ENCODE measurements around the gene RLN1. TPM values are rescaled to one million over a fixed set of nuclear protein-coding genes. Genes with fewer than 3 reads are reported as not detected.
A peak's percentile ranks its signal among the peaks of the same experiment; 100 is the strongest.

Gene RLN1
- total and polyA plus RNA-seq, 2 donors (not counting 1 experiment from before 2014, with no cell fraction given): not detected

DNA sequence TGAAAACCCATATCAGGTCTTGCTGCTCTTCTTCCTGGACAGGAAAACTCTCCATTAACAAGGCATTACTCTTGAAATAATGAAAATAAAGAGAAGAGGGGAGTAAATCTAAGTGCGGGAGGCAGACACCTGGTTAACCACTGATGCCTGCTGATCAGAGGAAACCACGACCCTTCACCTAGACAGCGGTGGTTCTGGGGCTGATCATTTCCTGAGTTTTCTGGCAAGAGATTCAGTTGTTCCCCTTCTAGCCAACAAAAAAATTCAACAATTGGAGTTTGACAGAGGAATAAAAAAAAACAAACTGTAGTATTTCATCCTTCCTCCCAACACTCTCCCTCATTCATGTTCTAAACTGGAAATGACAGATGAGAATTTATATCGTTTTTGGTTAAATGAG lies 38.1 kb downstream of the RLN1 start:
- Histone ChIP-seq H3K79me2 (ENCODE audit: control insufficient read depth, insufficient read depth, low read length) (no peaks in the 10 kb centered on the region), H3K4me3 (replicated peaks in 1 of 4; ENCODE audit: control extremely low read depth in 1 of 4, insufficient read depth in 1 of 4, low read depth in 3 of 4, low read length in 4 of 4) (no peak overlapping the region), H4K20me1 (ENCODE audit: control insufficient read depth, extremely low read depth, insufficient read depth, low read length) (no peaks in the 10 kb centered on the region), H3K4me2 (ENCODE audit: extremely low read depth, insufficient read depth, low read length) (no peak overlapping the region), H3K27me3 (ENCODE audit: control insufficient read depth, insufficient read depth, low read length) (no peaks in the 10 kb centered on the region), H3K9ac (ENCODE audit: insufficient read depth, low read length) (no peak overlapping the region), H3K36me3 (ENCODE audit: control insufficient read depth, insufficient read depth, low read length) (no peaks in the 10 kb centered on the region), H3K4me1 (ENCODE audit: control insufficient read depth, extremely low read depth, insufficient read depth, low read length) (no peaks in the 10 kb centered on the region), H2AFZ (ENCODE audit: low read length) (no peak overlapping the region), H3K9me3 (ENCODE audit: control insufficient read depth, insufficient read depth, low read depth, low read length) (no peaks in the 10 kb centered on the region), H3K27ac (ENCODE audit: insufficient read depth, low read length) (no peak overlapping the region)
- no peak for TF ChIP-seq EZH2 (IDR thresholded peaks at IDR 0.05; ENCODE audit: low read length, missing control alignments)
- TF ChIP-seq CTCF (conservative IDR thresholded peaks at IDR 0.05 in 1 of 2, IDR thresholded peaks at IDR 0.05 in 1 of 2; ENCODE audit: low read depth in 1 of 2, low read length in 2 of 2): no peak
- no peak for DNase-seq (ENCODE audit: low read depth in 2 of 2)

GRCh38 chr9:5292141-5292540 lies 47.5 kb downstream of the RLN1 start:
- H3K27ac ChIP-seq (ENCODE audit: insufficient read depth, low read length): no peak overlapping the region
- no peaks in the 10 kb centered on the region for H3K9me3 ChIP-seq (ENCODE audit: control insufficient read depth, insufficient read depth, low read depth, low read length)
- DNase-seq (ENCODE audit: low read depth in 2 of 2): peak in 1 of 2 donors; percentile 65
- no peaks in the 10 kb centered on the region for H3K79me2 ChIP-seq (ENCODE audit: control insufficient read depth, insufficient read depth, low read length)
- no peak overlapping the region for H3K4me2 ChIP-seq (ENCODE audit: extremely low read depth, insufficient read depth, low read length)
- no peaks in the 10 kb centered on the region for H3K36me3 ChIP-seq (ENCODE audit: control insufficient read depth, insufficient read depth, low read length)
- no peaks in the 10 kb centered on the region for H3K4me1 ChIP-seq (ENCODE audit: control insufficient read depth, extremely low read depth, insufficient read depth, low read length)
- H3K9ac ChIP-seq (ENCODE audit: insufficient read depth, low read length): no peak overlapping the region
- no peaks in the 10 kb centered on the region for H3K27me3 ChIP-seq (ENCODE audit: control insufficient read depth, insufficient read depth, low read length)
- no peak for TF ChIP-seq CTCF (conservative IDR thresholded peaks at IDR 0.05 in 1 of 2, IDR thresholded peaks at IDR 0.05 in 1 of 2; ENCODE audit: low read depth in 1 of 2, low read length in 2 of 2)
- no peak for TF ChIP-seq EZH2 (IDR thresholded peaks at IDR 0.05; ENCODE audit: low read length, missing control alignments)
- H4K20me1 ChIP-seq (ENCODE audit: control insufficient read depth, extremely low read depth, insufficient read depth, low read length): no peaks in the 10 kb centered on the region
- no peak overlapping the region for H2AFZ ChIP-seq (ENCODE audit: low read length)
- no peak overlapping the region for H3K4me3 ChIP-seq (replicated peaks in 1 of 4; ENCODE audit: control extremely low read depth in 1 of 4, insufficient read depth in 1 of 4, low read depth in 3 of 4, low read length in 4 of 4)

DNA sequence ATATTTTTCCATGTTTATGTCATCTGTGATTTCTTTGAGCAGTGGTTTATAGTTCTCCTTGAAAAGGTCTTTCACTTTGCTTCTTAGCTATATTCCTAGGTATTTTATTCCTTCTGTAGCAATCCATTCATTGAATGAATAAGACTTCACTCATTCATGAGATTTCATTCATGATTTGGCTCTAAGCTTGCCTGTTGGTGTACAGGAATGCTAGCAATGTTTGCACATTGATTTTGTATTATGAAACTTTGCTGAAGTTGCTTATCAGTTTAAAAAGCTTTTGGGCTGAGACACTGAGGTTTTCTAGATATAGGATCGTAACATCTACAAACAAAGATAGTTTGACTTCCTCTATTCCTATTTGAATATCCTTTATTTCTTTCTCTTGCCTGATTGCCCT lies 51.1 kb downstream of the RLN1 start:
- Histone ChIP-seq H4K20me1 (ENCODE audit: control insufficient read depth, extremely low read depth, insufficient read depth, low read length) (no peaks in the 10 kb centered on the region), H3K4me3 (replicated peaks in 1 of 4; ENCODE audit: control extremely low read depth in 1 of 4, insufficient read depth in 1 of 4, low read depth in 3 of 4, low read length in 4 of 4) (no peak overlapping the region), H3K4me1 (ENCODE audit: control insufficient read depth, extremely low read depth, insufficient read depth, low read length) (no peaks in the 10 kb centered on the region), H3K36me3 (ENCODE audit: control insufficient read depth, insufficient read depth, low read length) (no peaks in the 10 kb centered on the region), H3K9ac (ENCODE audit: insufficient read depth, low read length) (no peak overlapping the region), H3K79me2 (ENCODE audit: control insufficient read depth, insufficient read depth, low read length) (no peaks in the 10 kb centered on the region), H3K27me3 (ENCODE audit: control insufficient read depth, insufficient read depth, low read length) (no peaks in the 10 kb centered on the region), H3K9me3 (ENCODE audit: control insufficient read depth, insufficient read depth, low read depth, low read length) (no peaks in the 10 kb centered on the region), H3K27ac (ENCODE audit: insufficient read depth, low read length) (no peak overlapping the region), H3K4me2 (ENCODE audit: extremely low read depth, insufficient read depth, low read length) (no peak overlapping the region), H2AFZ (ENCODE audit: low read length) (no peak overlapping the region)
- no peak for TF ChIP-seq CTCF (conservative IDR thresholded peaks at IDR 0.05 in 1 of 2, IDR thresholded peaks at IDR 0.05 in 1 of 2; ENCODE audit: low read depth in 1 of 2, low read length in 2 of 2)
- TF ChIP-seq EZH2 (IDR thresholded peaks at IDR 0.05; ENCODE audit: low read length, missing control alignments): no peak
- DNase-seq (ENCODE audit: low read depth in 2 of 2): peak in 1 of 2 donors; percentile 32
